Suppressor macrophage treated with lipopolysaccharide for 4 hours (primary cell): ENCODE measurements around the gene CDC6.

Source experiments
- DNase-seq: peaks from one replicate; pipeline ENCODE4 v3.0.0-alpha.2; 2020

CDC6 gene

DNA sequence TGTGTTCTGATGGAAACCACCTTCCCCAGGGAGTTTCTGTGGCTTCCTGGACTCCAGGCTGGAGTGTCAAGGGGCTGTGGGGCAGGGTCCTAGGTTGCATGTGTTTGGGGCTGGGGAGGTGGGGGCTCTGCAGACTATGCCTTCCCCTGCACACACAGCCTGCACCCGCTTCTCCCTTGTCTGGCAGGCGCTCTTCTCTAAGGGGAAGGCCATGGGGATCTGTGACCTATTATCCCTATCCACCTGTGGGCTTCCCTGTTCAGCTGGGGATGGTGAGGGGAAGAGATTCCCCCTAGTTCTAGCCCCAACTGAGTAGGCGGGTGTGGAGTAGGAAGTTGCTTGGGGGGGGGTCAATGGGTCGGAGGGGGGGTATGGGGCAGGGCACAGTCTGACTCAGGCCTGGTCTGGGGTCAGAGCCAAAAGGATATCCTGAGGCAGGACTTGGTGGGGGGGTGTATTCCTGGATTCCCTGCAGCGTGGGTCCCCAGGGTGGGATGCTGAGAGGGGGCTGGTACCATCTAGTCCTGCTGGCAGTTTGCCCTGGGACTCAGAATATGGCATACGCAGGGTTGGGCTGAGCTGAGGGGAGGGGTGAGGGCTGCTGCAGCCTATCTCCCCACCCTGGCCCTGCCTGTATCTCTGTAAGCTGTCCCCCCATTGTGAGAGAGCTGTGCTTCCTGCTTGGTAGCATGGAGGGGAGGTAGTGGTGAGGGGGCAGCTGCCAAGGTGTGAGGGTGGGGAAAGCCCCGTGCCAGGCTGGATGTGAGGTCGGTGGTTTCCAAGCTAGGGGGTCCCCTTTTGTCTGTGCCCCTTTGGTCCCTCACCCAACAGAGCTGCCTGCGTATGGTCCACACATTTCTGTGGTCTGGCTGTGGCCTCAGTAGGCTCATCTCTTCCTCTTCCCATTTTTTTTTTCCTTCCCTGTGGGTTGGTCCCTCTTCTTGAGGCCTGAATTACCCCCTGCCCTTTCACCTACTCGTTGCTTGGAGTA is 36.0 kb downstream of the CDC6 start:
- no peak for DNase-seq

GRCh38 chr17:40325156-40326013 is 37.7 kb downstream of the CDC6 start:
- no peak for DNase-seq

DNA sequence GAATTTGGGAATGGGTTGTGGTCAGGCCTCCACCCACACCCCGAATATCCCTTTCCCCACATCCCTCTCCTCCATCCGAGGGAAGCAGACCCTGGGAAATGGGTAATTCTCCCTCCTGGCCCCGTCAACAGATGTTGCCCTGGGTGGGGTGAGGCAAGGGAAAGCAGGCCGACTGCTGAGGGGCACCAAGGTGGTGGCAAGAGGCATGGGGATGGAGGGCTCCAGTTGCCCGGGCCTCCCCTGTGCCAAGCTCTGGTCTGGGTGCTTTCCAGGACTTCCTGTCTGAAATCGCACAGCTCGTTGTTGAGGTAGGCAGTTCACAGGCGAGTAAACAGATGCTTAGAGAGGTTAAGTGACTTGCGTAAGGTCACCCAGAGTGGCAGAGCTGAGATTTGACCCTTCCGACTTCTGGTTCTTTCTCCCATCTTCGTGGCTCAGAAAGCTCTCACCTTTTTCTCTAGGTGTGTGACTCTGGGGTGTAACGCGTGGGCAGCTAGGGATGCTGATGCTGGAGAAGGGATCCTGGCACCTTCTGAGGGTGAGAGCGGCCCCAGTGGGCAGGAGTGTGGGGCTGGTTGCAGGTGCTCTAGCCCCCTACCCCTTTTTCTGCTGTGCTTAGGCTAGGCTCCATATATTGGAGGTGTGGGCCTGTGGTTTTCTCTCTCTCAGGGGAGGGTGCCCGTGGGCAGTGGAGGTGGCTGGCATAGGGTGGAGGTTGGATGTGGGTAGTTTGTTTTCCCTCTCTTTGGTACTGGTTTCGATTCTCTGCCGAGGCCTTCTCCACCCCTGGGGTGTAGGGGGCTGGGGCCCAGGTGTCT is 38.5 kb downstream of the CDC6 start:
- DNase-seq, result no peak

GRCh38 chr17:40326832-40327199 is 39.1 kb downstream of the CDC6 start:
- DNase-seq, result no peak

- DNase-seq, result no peak
These were observed 39.6 kb downstream of the CDC6 start for GRCh38 chr17:40327244-40327729.

DNA sequence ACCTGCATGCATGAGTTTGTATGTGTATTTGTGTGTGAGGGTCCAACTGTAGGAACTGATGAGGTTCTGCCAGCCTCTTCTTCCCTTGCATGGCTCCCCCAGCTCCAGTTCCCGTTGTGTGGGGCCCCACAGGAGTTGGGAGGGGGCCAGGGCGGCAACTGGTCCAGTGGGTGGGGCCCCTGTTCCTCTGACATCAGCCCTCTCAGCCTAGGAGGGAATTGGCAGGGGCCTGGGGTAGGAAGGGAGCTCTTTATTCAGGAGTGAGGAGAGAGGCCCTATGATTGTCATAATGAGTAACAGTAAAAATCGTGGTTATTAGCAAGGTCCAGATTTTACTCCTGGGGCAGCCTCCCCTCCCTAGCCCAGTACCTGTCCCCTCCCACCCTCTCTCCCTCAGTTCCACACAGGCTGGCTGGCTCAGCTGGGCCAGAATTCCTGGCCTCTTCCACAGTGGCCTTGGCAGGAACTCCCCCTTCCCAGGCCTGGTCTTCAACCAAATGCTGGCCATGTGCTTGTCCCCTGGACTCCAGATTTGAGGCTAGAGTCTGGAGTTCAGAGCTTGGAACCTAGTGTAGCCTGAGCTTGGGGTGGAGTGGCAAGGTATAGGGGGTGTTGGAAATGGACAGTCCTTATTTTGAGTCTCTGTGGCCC is 40.2 kb downstream of the CDC6 start:
- no peak for DNase-seq

- DNase-seq, result no peak
These were observed 40.7 kb downstream of the CDC6 start for GRCh38 chr17:40328386-40328766.

- DNase-seq, result peak; percentile 73
These were observed 42.4 kb downstream of the CDC6 start for GRCh38 chr17:40329839-40330794.

DNA sequence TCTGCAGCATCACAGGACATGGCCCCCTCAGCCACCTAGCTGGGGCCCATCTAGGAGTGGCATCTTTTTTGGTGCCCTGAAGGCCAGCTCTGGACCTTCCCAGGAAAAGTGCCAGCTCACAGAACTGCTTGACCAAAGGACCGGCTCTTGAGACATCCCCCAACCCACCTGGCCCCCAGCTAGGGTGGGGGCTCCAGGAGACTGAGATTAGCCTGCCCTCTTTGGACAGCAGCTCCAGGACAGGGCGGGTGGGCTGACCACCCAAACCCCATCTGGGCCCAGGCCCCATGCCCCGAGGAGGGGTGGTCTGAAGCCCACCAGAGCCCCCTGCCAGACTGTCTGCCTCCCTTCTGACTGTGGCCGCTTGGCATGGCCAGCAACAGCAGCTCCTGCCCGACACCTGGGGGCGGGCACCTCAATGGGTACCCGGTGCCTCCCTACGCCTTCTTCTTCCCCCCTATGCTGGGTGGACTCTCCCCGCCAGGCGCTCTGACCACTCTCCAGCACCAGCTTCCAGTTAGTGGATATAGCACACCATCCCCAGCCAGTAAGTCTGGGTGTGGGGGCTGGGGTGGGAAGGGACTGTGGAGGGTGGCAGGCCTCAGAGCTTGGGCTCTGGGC is 43.3 kb downstream of the CDC6 start:
- no peak for DNase-seq

GRCh38 chr17:40331743-40332641 is 44.3 kb downstream of the CDC6 start:
- no peak for DNase-seq

GRCh38 chr17:40333781-40334448 is 46.2 kb downstream of the CDC6 start:
- peak; percentile 62 for DNase-seq

GRCh38 chr17:40335620-40336019 is 47.9 kb downstream of the CDC6 start:
- DNase-seq, result no peak

DNA sequence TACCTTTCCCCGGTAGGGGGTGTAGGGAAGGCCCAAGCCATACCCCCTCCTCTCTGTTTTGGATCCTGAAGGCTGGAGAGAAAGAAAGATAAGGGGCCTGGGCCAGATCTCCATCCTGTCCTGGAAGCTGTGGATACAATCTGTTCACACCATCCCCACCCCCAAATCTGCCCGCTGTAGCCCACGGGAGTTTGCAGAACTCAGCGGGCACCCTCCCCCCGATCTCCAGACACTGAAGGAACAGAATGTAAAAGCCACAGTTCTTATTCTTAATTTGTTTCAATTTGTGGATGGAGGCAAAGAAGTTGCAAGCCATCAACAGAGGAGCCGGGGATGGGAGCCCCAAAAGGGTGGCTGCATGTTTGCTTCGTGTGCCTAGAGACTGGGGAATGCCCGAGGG is 49.7 kb downstream of the CDC6 start:
- DNase-seq, result no peak

GRCh38 chr17:40338058-40338457 is 50.4 kb downstream of the CDC6 start:
- no peak for DNase-seq

DNA sequence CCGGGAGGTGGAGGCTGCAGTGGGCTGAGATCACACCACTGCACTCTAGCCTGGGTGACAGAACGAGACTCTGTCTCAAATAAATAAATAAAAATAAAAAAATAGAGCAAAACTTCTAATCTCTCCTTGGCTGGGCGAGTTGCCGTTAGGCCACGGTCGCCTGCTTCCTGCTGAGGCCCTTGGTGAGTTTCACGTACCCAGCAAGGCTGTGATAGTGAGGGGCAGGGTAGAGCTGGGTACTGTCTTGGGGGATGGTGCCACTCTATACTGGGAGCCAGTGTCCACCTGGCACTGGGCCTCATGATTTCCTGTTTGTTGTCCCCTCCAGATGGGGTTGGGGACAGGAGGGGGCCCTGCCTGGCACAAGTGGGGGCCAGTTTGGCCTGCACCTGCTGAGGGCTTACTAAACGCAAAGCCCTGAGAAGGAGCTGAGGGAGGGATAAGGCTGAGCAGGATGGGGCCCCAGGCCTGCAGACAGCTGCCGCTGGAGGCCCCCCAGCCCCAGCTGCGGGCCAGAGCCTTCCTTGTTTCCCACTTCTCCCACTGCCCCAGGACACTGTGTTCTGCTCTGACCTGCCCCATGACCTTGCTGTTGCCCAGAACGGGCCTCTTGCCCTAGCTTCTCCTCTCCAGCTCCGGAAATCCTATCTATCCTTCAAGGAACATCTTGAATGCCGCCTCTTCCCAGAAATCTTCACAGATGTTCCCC is 51.4 kb downstream of the CDC6 start:
- no peak for DNase-seq

- DNase-seq, result no peak
These were observed 52.6 kb downstream of the CDC6 start for GRCh38 chr17:40340327-40340726.

DNA sequence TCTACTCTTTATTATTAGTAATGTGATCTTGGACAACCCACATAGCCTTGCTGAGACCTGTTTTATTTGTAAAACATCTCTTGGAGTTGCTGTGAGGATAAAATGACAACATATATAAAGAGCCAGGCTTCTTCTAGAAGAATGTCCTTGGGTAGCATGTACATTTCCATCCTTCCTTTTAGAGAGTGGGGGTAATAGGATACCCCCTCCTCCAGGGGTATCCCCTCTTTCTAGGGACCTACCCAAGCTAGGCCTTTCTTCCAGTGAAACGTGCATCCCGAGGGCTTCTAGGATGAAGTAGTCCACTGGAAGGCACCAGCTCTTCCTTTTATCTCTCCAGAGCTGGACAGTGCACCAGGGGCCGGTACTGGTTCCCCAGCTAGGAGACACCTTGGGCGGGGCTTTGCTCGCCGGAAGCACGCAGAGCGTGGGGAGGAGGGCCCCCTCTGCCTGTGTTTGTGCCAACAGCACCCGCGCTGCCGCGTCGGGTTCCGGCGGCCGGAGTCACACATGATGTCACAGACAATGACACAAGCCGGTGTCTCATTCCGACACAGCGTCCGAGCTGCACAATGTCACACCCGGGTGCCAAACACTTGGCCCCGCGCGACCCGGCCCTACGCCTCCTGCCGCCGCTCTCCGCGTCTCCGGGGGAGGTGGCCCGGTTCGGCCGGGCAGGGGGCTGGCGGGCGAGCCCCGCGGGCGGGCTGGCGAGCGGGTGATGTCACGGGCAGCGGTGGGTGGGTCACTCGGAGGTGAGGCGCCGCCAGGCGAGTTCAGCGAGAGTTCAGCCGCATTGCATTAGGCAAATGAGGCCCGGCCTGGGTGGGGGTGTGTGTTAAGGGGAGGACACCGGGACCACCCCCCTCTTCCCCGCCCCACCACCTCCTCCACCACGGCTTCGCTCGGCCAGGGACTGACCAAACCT is 53.5 kb downstream of the CDC6 start:
- DNase-seq, result peak; percentile 95
